T-helper 1 cell treated with Interleukin-12 subunit alpha and Interleukin-12 subunit beta and Interleukin-4 antibody, amounts not matched to agents 30 ng/mL and 1 ng/mL, for 36 hours (primary cell): Measurements from ENCODE around the gene GLDN. TPM values are rescaled to one million over a fixed set of nuclear protein-coding genes. Genes with fewer than 3 reads are reported as not detected.

Source experiments
- intact Hi-C: fragments of 100-400 bp; cut with micrococcal nuclease; formaldehyde crosslinking; loops from one replicate; pipeline ENCODE4 v1.15.1; 2024
- total RNA-seq: library from RNA; stranded (reverse); gene quantifications from 2 replicates; pipeline ENCODE4 v1.2.3, GENCODE V29; 2022

Gene GLDN
- total RNA-seq, 1 donor from 2014 or later = not detected

DNA sequence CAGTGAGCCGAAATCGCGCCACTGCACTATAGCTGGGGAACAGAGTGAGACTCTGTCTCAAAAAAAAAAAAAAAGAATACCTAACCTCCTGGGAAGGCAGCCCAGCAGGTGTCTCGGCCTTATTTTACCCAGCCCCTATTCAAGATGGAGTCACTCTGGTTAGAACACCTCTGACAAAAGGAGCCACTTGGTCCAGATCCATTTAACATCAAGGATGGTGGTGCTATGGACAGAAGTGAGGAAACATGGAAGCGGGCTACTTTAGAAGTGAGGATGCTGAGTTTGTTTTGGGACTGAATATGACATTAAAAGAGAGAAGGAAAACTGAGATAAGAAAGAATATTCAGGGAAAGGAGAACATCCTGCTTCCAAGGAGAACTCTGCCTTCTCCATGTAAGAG lies 14.7 kb downstream of the GLDN start:
- intact Hi-C loops = no loop called here

DNA sequence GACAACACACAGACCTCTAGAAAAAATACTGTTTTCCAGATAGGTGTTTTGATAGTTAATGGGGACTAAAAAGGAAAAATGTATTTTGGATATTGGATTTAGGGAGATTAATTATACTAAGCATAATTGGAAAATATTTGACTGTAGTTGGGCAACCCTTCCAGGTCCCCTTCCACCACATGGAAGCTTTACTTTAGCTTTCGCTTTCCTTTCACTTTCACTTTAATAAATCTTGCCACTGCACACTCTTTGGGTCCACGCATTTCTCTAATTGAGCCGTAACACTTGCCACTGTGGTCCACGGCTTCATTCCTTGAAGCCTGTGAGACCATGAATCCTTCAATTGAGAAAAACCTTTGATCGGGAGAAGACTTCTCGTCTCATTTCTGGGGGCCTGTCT lies 15.5 kb downstream of the GLDN start:
- intact Hi-C loops = no loop called here

DNA sequence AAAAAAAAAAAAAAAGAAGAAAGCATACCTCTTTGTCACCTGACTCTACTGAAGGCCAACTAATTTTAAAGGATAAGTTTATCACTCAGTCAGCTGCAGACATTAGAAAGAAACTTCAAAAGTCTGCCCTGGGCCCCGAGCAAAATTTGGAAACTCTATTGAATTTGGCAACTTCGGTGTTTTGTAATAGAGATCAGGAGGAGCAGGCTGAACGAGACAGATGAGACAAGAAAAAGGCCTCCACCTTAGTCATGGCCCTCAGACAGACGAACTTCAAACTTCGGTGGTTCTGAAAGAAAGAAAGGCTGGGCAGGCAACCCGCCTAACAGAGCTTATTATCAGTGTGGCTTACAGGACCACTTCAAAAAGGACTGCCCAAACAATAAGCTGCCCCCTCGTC lies 18.5 kb downstream of the GLDN start:
- intact Hi-C loops = no loop called here

DNA sequence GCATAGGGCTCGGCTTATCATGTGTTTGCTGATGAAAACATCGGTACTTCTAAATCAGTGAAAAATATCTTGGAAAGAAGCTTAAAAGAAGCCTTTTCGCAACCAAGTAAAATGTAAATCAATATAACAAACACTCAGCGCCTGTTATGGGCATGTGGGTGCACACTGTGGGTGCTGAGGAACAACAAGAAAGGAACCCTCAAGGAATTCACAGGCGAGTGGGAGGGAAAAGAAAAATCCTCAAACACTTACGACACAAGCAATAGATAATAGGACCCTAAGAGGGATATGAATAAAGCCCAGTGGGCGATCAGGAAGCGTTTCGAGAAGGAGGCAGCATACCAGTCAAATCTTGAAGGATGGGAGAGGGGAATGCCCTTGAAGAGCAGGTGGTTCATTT lies 21.9 kb downstream of the GLDN start:
- intact Hi-C loops = no loop called here

DNA sequence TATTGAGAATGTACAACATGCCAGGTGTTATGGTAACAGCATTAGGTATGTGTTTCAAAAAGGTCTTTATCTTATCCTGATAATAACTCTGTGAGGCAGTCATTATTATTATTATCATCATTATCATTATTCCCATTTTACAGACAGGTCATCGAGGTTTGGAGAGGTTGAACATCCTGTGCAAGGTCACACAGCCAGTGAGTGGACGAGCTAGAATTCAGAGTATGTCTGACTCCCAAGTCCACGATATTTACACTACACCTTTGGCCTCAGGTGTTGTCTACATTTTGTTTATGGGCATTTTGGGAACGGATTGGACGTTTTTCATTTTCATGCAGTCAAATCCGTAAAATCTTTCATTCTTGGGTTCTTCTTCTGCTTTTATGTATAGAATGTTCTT lies 24.0 kb downstream of the GLDN start:
- intact Hi-C loops = no loop called here

DNA sequence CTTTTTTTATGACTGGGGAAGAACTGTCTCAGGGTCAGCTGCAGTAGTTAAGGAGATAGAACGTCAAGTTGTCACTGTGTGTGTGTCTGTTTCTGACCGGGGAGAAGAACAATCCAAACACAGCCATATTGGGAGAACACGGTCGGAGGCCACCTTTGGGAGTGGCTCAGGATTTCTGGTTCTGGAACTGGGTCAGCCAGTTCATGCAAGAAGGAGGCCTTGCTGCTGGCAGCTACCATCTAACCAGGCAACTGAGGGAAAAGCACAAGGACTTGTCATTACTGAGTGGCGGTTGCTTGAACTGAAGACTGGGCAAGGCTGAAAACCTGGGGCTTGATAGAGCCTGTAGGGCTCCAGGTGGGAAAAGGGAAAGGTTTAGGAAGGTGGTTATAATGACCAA lies 24.6 kb downstream of the GLDN start:
- intact Hi-C loops = no loop called here

DNA sequence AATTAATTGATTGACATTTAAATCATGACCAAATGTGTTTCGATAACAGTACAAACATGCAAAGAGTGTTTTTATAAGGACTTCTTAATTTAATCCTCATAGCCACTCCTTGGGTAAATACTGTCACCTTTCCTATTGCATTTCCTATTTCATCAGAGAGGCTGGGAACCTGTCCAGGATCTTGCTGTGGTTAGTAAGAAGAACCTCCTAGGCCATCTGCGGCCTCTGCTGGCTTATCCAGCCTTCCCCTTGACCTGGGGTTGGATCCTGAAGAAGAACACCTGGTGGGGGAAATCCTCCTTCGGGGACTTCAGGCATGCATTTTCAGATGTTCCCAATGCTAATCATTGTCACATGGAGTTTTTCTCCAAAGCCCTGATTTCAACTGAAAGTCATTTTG lies 25.5 kb downstream of the GLDN start:
- intact Hi-C loops = no loop called here

DNA sequence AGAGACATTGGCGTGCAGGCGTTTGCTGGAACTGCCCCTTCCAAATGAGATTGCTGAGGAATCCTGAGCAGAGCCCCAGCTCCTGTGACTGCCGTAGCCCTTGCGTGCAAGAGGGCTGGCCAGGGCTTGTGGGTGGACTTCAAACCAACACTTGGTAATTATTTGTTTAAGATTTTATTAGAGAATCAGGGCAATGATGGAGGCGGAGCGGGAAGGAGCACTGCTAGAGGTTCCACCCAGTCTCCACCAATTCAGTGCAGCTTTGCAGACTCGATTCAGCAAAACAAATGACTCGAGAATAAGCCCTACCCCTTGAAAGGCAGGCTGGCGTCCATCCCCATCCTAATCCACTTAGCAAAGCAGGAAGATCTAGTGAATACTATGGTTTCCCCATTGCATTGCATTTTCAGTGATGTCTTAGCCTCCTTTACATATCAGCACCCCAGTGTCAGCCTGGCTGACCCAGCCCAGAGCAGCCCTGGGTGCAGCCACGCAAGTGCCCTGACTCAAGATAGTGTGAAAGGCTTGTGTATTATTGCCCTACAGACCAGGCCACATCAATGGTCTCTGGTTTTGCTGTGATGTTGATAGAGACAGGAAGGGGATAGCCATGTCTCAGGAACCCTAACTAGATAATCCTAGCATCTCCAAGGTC lies 26.0 kb downstream of the GLDN start:
- intact Hi-C loops = no loop called here

DNA sequence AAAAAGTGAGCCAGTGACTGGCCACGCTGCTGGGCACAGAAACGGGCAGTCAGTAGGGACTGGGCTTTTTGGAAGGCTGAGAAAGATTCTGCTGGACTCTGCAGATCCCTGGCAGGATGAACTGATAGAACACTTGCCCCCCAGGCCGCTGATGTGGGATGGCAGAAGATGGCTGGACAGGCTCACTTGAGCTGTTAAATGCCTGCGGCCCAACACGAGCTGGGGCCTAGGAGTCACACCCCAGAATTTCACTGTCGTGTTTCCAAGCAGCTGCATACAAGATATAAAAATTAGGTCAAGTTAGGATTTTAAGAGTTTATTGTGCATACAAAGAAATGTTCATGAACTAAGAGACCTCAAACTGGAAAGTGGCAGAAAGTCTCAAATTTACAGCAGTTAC lies 26.9 kb downstream of the GLDN start:
- intact Hi-C loops = no loop called here

DNA sequence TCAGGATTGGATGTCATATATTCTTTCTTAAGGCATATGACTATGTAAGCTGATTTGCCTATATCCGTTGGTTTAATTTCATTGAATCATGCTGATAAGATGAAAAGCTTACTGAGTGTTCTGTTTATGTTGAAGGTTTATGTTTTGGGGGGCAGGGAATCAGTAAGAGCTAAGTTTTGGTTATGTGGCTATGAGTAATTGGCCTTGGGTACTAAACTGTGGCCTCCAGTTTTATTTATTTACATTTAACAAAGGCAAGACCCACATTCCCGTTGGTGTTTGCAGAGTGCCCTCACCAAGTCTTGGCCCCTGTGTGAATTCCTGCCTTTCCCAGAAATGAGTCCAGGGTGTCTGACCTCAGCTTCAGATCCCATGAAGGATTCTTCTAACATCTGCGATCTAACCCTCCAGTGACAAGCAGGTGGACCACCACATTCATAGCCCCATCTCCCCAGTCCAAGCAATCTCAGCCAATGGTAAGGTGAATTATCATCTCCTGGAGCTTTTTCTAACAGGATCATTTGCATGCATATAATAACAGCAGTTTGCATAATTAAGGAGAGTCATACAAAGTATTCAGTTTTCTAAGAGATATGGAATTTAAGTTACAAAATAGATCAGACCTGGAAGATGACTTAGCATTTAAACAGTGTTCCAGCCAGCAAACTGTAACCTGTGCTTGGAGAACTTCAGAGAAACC lies 27.4 kb downstream of the GLDN start:
- intact Hi-C loops = no loop called here

DNA sequence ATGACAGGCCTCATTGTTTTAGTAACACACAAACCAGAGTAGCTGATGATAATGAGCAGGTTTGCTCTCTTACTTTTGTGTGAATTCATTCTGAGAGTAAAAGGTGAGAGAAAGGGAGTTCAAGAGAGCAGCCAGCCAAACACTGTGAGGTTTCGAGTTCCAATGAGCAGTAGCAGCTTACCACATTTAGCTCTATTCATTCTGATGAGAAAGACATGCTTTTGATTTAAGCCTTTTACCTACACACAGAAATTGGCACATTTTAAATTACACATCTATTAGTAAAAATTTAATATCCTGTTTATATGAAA lies 28.0 kb downstream of the GLDN start:
- intact Hi-C loops = no loop called here

DNA sequence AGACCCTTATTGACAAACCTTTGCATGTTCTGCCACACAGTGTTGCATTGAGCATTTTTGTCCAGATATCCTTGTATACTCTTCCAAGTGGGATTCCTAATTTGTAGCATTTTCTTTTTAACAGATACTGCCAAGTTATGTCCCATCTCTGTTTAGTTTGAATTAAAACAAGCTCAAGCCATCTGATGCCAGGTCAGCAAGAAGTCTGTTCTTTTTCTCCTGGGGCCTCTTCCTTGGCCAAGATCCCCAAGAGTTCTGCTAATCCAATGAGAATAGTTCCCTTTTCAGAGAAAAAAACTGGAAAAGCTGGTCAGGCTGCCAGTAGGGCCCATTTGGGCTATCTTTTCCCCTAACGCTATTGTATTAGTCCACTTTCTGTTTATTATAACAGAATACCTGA lies 29.8 kb downstream of the GLDN start:
- intact Hi-C loops = no loop called here

DNA sequence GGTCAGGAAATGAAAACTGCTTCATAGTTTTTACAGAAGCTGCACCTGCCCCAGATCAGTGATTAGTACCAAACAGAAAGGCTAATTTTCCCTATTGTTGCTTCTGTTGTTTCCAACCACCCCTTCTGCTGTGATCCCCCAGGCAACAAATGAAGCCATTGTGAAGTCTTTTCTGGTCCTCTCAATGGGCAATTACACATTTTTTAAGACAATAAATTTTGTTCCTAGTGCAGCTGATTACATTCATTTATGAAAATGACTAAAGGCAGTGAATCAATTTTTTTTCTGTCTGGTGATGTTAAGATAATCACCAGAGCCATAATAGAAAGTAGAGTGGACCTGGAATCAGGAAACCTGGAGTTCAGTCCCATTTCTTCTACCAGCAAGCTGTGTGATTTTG lies 32.7 kb downstream of the GLDN start:
- intact Hi-C loops = no loop called here

DNA sequence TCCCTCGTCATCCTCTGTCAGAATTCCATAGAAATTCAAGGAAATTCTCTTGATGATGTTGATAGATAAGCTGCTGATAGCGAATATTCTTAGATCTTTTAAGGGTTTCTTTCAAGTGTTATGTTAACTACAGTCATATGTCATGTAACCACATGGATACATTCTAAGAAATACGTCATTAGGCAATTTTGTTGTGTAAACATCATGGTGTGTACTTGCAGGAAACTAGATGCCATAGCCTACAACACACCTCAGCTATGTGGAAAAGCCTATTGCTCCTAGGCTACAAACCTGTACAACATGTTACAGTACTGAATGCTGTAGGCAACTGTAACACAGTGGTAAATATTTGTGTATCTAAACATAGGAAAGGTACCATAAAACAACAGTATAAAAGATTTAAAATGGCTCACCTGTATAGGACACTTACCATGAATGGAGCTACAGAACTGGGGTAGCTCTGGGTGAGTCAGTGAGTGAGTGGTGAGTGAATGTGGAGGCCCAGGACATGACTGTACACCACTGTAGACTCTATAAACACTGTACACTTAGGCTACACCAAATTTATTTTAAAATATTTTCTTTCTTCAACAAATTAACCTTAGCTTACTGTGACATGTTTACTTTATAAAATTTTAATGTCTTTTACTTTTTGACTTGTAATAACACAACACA lies 34.6 kb downstream of the GLDN start:
- intact Hi-C loops = no loop called here

DNA sequence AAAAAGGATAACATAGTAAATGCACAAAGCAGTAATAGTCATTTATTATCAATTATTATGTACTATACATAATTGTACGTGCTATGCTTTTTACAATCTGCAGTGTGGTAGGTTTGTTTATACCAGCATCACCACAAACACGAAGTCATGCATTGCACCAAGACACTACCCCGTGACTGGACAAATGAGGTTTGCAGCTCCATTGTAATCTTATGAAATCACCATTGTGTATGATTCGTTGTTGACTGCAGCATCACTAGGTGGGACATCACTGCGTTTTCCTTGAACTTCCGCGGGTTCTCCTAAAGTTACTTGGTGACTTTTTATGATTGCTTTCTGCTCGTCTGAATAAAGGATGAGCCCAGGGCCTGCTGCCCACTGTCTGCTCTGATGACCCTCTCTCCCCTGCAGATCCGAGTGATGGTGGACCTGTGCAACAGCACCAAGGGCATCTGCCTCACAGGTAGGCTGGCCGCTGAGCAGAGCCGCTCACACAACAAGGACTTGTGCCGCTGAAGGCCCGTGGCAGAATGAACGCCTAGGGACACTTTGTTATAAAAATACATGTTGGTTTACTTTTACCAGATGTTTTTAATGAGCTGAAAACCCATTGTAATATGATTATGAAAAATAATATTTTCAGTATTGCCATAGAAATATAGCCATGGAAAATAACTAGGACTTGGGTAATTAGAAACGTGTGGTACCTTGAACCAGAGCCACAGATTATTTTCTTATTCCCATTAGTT lies 35.8 kb downstream of the GLDN start:
- intact Hi-C loops = no loop called here

DNA sequence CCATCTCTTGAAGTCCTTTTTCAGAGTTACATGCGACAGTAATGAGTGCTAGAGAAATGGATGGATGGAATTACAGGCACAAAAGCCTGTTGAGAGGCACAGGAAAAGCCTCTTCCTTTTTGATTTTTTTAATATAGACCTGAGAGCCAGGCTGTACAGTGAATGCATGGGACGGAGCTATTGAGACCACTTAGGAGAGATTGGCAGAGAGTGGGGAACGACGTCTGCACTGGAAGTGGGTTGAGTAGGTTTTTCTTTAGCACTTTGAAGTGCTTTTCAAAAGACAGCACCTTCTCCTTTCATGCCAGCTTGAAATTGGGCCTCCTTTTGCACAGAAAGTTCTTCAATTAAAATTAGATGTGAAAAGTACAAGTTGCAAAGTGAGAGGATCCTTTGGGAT lies 37.0 kb downstream of the GLDN start:
- intact Hi-C loops = no loop called here

DNA sequence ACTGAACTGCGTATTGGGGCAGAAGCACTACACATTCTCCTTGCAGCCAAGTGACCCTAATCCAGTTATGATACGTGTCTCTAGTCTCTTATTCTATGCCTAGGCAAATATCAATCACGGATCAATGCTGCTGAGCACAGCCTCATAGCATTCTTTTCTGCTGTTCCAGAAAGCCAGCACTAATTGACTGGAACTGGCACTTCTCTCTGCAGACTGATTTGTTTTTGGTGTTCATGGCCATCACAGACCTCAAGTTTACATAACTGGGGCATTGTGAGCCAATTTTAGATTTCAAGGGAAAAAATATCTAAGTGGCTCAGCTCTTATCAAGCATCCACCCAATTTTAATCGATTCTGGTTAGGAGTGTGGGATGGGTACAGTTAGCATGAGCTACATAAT lies 37.9 kb downstream of the GLDN start:
- intact Hi-C loops = no loop called here

DNA sequence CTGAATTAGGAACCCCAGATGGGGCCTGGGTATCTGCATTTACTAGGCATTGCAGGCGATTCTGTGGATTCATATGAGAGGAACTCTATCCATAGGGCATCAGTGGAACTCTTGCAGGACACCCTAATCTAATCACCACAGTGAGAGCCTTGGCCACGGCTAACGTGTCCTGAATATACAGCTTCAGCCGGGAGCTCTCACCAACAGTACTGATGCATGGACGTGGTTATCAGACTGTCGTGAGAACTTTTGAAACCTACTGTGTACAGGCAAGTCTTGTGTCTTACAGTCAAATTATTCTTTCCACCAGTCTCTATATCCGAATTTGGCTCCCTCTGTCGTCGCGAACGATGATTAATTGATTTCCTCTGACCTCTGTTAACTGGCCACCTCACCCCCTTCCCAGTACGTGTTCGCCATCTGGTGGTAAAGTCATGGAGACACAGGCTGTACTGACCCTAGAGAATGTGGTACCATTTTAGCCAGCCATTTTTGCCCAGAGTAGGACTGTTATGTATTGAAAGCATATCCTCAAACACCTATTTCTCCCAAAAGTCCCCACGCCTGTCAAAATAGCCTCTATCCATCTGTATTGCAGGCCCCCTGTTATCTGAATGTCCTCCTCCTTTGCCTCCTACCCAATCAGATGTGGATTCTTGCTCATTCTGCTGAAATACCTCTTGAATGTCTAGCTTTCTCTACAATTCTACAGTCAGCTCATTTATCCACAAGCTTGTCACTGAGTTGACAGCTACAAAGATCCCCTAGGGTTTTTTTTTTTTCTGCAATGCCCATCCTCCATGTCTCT lies 39.7 kb downstream of the GLDN start:
- intact Hi-C loops = loop anchor here (1.0 kb wide), 1 partner anchor 218 kb away; no protein-coding TSS in a partner anchor

DNA sequence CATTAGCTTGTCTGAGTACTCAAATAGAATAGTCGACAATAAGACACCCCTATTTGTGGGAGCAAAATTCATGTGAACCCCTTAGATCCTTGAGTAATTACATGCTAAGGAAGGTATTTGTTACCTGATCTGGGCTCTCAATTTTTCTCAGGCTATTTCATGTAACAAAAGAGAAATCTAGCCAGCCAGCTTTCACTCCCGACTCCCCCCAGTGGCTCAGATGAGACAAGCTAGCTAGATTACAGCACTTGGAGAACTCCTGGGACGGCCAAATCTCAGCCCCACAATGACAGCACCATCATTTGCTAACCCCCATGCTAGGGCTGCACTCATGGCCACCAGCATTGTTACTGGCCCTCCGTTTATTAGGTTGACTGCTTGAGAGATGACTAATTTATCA lies 41.3 kb downstream of the GLDN start:
- intact Hi-C loops = loop anchor here (2.0 kb wide), 1 partner anchor 102 kb away; no protein-coding TSS in a partner anchor

DNA sequence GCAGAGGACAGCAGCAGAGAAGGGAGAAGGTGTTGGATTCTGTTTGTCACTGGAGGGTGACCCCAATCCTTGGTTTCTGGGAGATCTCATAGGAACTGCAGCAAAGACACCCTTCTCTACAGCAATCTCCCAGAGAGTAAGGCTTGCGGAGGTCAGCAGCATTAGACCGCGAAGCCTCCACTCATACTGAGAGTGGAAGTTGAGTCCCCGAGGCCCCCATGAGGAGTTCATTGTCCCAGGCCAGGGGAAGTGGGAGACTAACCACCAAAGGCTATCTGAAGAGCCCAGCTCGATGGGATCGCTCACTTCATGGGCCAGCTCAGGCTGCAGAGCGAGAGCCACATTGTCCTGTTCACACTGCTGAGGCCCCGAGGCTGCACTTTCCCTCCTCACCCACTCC lies 44.6 kb downstream of the GLDN start:
- intact Hi-C loops = no loop called here

DNA sequence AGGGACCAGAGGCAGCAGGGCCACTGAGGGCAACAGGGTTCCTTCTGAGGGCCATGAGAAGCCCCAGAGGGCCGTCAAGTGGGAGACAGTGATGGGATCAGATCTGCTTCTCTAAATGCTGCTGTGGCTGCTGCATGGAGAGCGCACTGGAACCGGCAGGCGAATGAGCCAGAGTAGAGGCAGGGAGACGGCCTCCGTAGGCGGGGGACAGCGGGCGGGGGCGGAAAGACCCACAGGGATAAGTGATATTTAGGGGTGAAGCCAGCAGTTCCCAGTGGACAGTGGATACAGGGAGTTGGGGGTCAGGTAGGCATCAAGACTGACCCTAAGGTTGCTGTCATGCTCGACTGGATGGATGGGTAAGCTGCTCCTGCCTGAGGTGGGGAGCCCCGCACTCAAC lies 45.0 kb downstream of the GLDN start:
- intact Hi-C loops = no loop called here
